ENCODE data around the gene PGD. TPM values are rescaled to one million over a fixed set of nuclear protein-coding genes. Genes with fewer than 3 reads are reported as not detected.

PGD gene
- total RNA-seq, 1 experiment from 2014 or later: 291 TPM

GRCh38 chr1:10421637-10422036, 22.8 kb downstream of the PGD start:
- no peak overlapping the region for H3K4me2 ChIP-seq (ENCODE audit: insufficient read depth, insufficient read length, low read length)
- H3K9me3 Mint-ChIP-seq: no peaks in the 10 kb centered on the region
- H2BK20ac ChIP-seq (ENCODE audit: low read depth, low read length, poor library complexity, severe bottlenecking): no peak overlapping the region
- H4K8ac ChIP-seq (replicated peaks; ENCODE audit: insufficient read length, low read depth, low read length): no peak overlapping the region
- no peaks in the 10 kb centered on the region for H3K23me2 ChIP-seq (ENCODE audit: insufficient read length, low read depth, low read length, poor library complexity, severe bottlenecking)
- no peak overlapping the region for H3K27ac ChIP-seq (ENCODE audit: insufficient read length, low read depth, low read length)
- no peak overlapping the region for H2AK5ac ChIP-seq (ENCODE audit: insufficient read length, low read length)
- H3K4me3 Mint-ChIP-seq: no peak overlapping the region
- H3K18ac ChIP-seq (ENCODE audit: insufficient read length, low read depth, low read length): no peak overlapping the region
- peaks cover 32 to 62% (median 47%) of the 10 kb centered on the region in 3 experiments for H3K36me3 Mint-ChIP-seq (ENCODE audit: insufficient read depth in 1 of 3, low read depth in 3 of 3)
- H3K56ac ChIP-seq (ENCODE audit: insufficient read length, low read depth, low read length): no peak overlapping the region
- no peak overlapping the region for H4K5ac ChIP-seq (ENCODE audit: insufficient read length, low read depth, low read length)
- H3K27me3 Mint-ChIP-seq (ENCODE audit: low read depth): no peaks in the 10 kb centered on the region
- 0 out of 7 replicates have a peak overlapping the region, but pooled peaks of 1 of the 3 experiments have one; percentile 87 for H3K27ac Mint-ChIP-seq
- no peak overlapping the region for H3K9ac ChIP-seq (ENCODE audit: extremely low read depth, insufficient read length, low read length)
- no peaks in the 10 kb centered on the region for H3K9me3 ChIP-seq (ENCODE audit: control insufficient read depth, low read depth, low read length)
- no peak overlapping the region for H4K91ac ChIP-seq (ENCODE audit: insufficient read length, low read depth, low read length)
- DNase-seq: no peak
- no peaks in the 10 kb centered on the region for H4K20me1 ChIP-seq (ENCODE audit: control insufficient read depth, insufficient read depth, insufficient read length)
- no peaks in the 10 kb centered on the region for H3K79me2 ChIP-seq (ENCODE audit: insufficient read depth, low read length)
- H3T11ph ChIP-seq (ENCODE audit: low read length): no peak overlapping the region
- no CpG with 5 or more reads among the region's 5 CpGs for WGBS (ENCODE audit: extremely low coverage, insufficient read length, low lambda C conversion rate)
- no peaks in the 10 kb centered on the region; the same call in 1 of the 2 replicates for H3K4me1 ChIP-seq (ENCODE audit: insufficient read depth, low read length)
- no peak overlapping the region for H2BK15ac ChIP-seq (ENCODE audit: low read depth, low read length)
- TF ChIP-seq CTCF (conservative IDR thresholded peaks at IDR 0.05): no peak; the same call in 2 of the 3 replicates
- H2BK12ac ChIP-seq (ENCODE audit: insufficient read length, low read depth, low read length): no peak overlapping the region
- H2AFZ ChIP-seq (ENCODE audit: low read length): no peak overlapping the region
- H2BK5ac ChIP-seq (ENCODE audit: insufficient read length, low read length): no peak overlapping the region
- H3K4me1 Mint-ChIP-seq: peaks cover 5 to 8% of the 10 kb centered on the region in 2 experiments
- no peaks in the 10 kb centered on the region for H3K27me3 ChIP-seq (ENCODE audit: insufficient read depth, low read length)
- no peaks in the 10 kb centered on the region for H3K79me1 ChIP-seq (ENCODE audit: insufficient read depth, low read depth, low read length, poor library complexity, severe bottlenecking)
- no peak overlapping the region for H3K14ac ChIP-seq (ENCODE audit: insufficient read depth, low read length)
- H3K23ac ChIP-seq (ENCODE audit: insufficient read length, low read depth, low read length): no peak overlapping the region
- H2BK120ac ChIP-seq (ENCODE audit: low read depth, low read length, poor library complexity, severe bottlenecking): no peak overlapping the region
- H3K4ac ChIP-seq (ENCODE audit: low read depth, low read length): no peak overlapping the region
